SK-N-SH (cell line): Measurements from ENCODE around the gene B4GALNT1. TPM values are rescaled to one million over a fixed set of nuclear protein-coding genes. Genes with fewer than 3 reads are reported as not detected.
"Not testable (repeated sequence)": the region's sequence is repeated elsewhere in the genome, so short reads cannot be mapped to it uniquely, and the experiment has no call there.

Experiments
- CTCF ChIA-PET: fragments of 300-600, 350-600 bp; formaldehyde crosslinking; extraction: SDS; loops from one replicate; lab custom pipeline; 2021; lab: Yijun Ruan, JAX
- POLR2A ChIA-PET: fragments of 350-600 bp; sonication (Branson Sonifier 250); formaldehyde crosslinking; extraction: SDS; loops from one replicate; lab custom pipeline; 2020; ENCODE audit warnings: antibody characterized with exemption, inconsistent platforms; lab: Yijun Ruan, JAX
- DNase-seq: peaks from one replicate; pipeline ENCODE4 v3.0.0; 2012
- H2AFZ ChIP-seq: fragments of 200-600 bp; sonication (generic); 2 replicates; pipeline ENCODE4 v1.8.1; 2016; ENCODE audit warnings: antibody characterized with exemption, mild to moderate bottlenecking, low read depth
- H3F3A ChIP-seq: fragments of 200-600 bp; sonication (generic); replicated peaks from 2 replicates; pipeline ENCODE3; 2016; ENCODE audit warnings: antibody characterized with exemption, mild to moderate bottlenecking; ENCODE audit not compliant: insufficient read depth
- H3K27ac ChIP-seq, 2 experiments: fragments of 200-500 bp in 1 of 2; fragments of 200-600 bp in 1 of 2; sonication (Bioruptor generic) in 1 of 2; sonication (generic), shearing (Covaris generic) in 1 of 2; 2 replicates each; pipeline versions ENCODE4 v1.5.1 to v1.6.1; 2014 to 2016; ENCODE audit warnings: low read depth in 2 of 2, inconsistent platforms in 1 of 2, low read length in 1 of 2, mild to moderate bottlenecking in 1 of 2, mixed read lengths in 1 of 2
- H3K27me3 ChIP-seq: fragments of 200-600 bp; sonication (generic), shearing (Covaris generic); 2 replicates; pipeline ENCODE4 v1.6.1; 2016; ENCODE audit warnings: mixed run types; ENCODE audit not compliant: insufficient read depth
- H3K36me3 ChIP-seq, 2 experiments: fragments of 200-500 bp in 1 of 2; fragments of 200-600 bp in 1 of 2; sonication (Bioruptor generic) in 1 of 2; sonication (generic) in 1 of 2; replicated peaks in 1 of 2; 2 replicates each; pipeline versions ENCODE3 to v1.5.1; 2014 to 2016; ENCODE audit warnings: low read length in 1 of 2, mild to moderate bottlenecking in 1 of 2; ENCODE audit not compliant: insufficient read depth in 2 of 2, control insufficient read depth in 1 of 2
- H3K4me1 ChIP-seq, 2 experiments: fragments of 200-500 bp in 1 of 2; fragments of 200-600 bp in 1 of 2; sonication (Bioruptor generic) in 1 of 2; sonication (generic), shearing (Covaris generic) in 1 of 2; 2 replicates each; pipeline versions ENCODE4 v1.5.1 to v1.6.1; 2014 to 2016; ENCODE audit warnings: low read depth in 1 of 2, low read length in 1 of 2, mixed run types in 1 of 2; ENCODE audit not compliant: insufficient read depth in 2 of 2, control insufficient read depth in 1 of 2
- H3K4me2 ChIP-seq: fragments of 200-600 bp; sonication (generic), shearing (Covaris generic); 2 replicates; pipeline ENCODE4 v1.6.1; 2017; ENCODE audit warnings: mixed run types
- H3K4me3 ChIP-seq, 2 experiments: fragments of 200-500 bp in 1 of 2; fragments of 200-600 bp in 1 of 2; sonication (Bioruptor generic) in 1 of 2; sonication (generic), shearing (Covaris generic) in 1 of 2; 2 replicates each; pipeline versions ENCODE4 v1.5.1 to v1.8.1; 2014 to 2016; ENCODE audit warnings: low read depth in 2 of 2, inconsistent platforms in 1 of 2, low read length in 1 of 2, mild to moderate bottlenecking in 1 of 2, mixed read lengths in 1 of 2, moderate library complexity in 1 of 2
- H3K79me2 ChIP-seq: fragments of 200-600 bp; sonication (generic); 2 replicates; pipeline ENCODE4 v1.8.1; 2017; ENCODE audit warnings: mild to moderate bottlenecking; ENCODE audit not compliant: insufficient read depth
- H3K9ac ChIP-seq: fragments of 200-600 bp; sonication (generic); 2 replicates; pipeline ENCODE4 v1.6.1; 2017; ENCODE audit warnings: mixed run types
- H3K9me2 ChIP-seq: fragments of 200-600 bp; sonication (generic); 2 replicates; pipeline ENCODE4 v1.6.1; 2017; ENCODE audit warnings: mixed run types
- H3K9me3 ChIP-seq: fragments of 200-600 bp; sonication (generic); 2 replicates; pipeline ENCODE4 v1.6.1; 2017; ENCODE audit warnings: mixed run types, mild to moderate bottlenecking, moderate library complexity
- H4K20me1 ChIP-seq: fragments of 200-600 bp; sonication (generic); 2 replicates; pipeline ENCODE4 v1.6.1; 2017; ENCODE audit warnings: mild to moderate bottlenecking, mixed run types; ENCODE audit not compliant: insufficient read depth
- CHD2 ChIP-seq: fragments of 150-350 bp; IDR thresholded peaks from 2 replicates; pipeline ENCODE4 v1.6.1; 2018; ENCODE audit warnings: low read length; ENCODE audit not compliant: partially characterized antibody
- FOXM1 ChIP-seq: IDR thresholded peaks from 2 replicates; pipeline ENCODE4 v1.4.0; 2012; ENCODE audit warnings: low read depth, mild to moderate bottlenecking
- JUND ChIP-seq: IDR thresholded peaks from 2 replicates; pipeline ENCODE4 v1.4.0; 2012
- MEF2A ChIP-seq: IDR thresholded peaks from 2 replicates; pipeline ENCODE4 v1.4.0; 2012; ENCODE audit warnings: low read depth, borderline replicate concordance
- MXI1 ChIP-seq: IDR thresholded peaks from 2 replicates; pipeline ENCODE4 v1.6.1; 2012; ENCODE audit warnings: mild to moderate bottlenecking, low read depth, low read length, improper control_type of control experiment
- NFIC ChIP-seq: IDR thresholded peaks from 2 replicates; pipeline ENCODE4 v1.4.0; 2012; ENCODE audit warnings: borderline replicate concordance
- NRF1 ChIP-seq: IDR thresholded peaks from 2 replicates; pipeline ENCODE4 v1.6.1; 2012; ENCODE audit warnings: low read depth, mild to moderate bottlenecking, low read length
- RAD21 ChIP-seq: IDR thresholded peaks from 2 replicates; pipeline ENCODE4 v1.6.1; 2012; ENCODE audit warnings: mild to moderate bottlenecking, low read length
- RFX5 ChIP-seq: IDR thresholded peaks from 2 replicates; pipeline ENCODE4 v1.6.1; 2012; ENCODE audit warnings: mild to moderate bottlenecking, improper control_type of control experiment, low read length
- SMC3 ChIP-seq: IDR thresholded peaks from 2 replicates; pipeline ENCODE4 v1.6.1; 2012; ENCODE audit warnings: low read depth, low read length, improper control_type of control experiment
- TAF1 ChIP-seq: IDR thresholded peaks from 2 replicates; pipeline ENCODE4 v1.6.1; 2012; ENCODE audit warnings: low read depth, mild to moderate bottlenecking, low read length, moderate library complexity, borderline replicate concordance
- TCF12 ChIP-seq: IDR thresholded peaks from 2 replicates; pipeline ENCODE4 v1.4.0; 2012
- TEAD4 ChIP-seq: IDR thresholded peaks from 2 replicates; pipeline ENCODE4 v1.4.0; 2012; ENCODE audit warnings: mild to moderate bottlenecking, borderline replicate concordance; ENCODE audit not compliant: insufficient read depth
- WGBS: methylation state at CpG from one replicate; pipeline ENCODE4 v1.1.6; 2017; ENCODE audit warnings: low lambda C conversion rate; 5-methylcytosine and 5-hydroxymethylcytosine counted together
- polyA plus RNA-seq, 3 experiments: library from polyadenylated mRNA; depleted of rRNA; stranded (reverse); fragments of >200 nt; gene quantifications; 2 replicates each; pipeline ENCODE4 v1.2.3, GENCODE V29; 2012
- TF ChIP-seq, protein P1 (sequence below): fragments of 150-350 bp; IDR thresholded peaks from 2 replicates; pipeline ENCODE4 v1.6.1; 2016; ENCODE audit warnings: mild to moderate bottlenecking, low read depth, low read length
- TF ChIP-seq, protein P2 (sequence below): fragments of 200-600 bp; sonication (generic); IDR thresholded peaks from 2 replicates; pipeline ENCODE4 v1.6.1; 2017; ENCODE audit warnings: antibody characterized with exemption, mild to moderate bottlenecking, moderate library complexity
- TF ChIP-seq, protein P3 (sequence below): IDR thresholded peaks from 2 replicates; pipeline ENCODE4; 2012
- TF ChIP-seq, protein P4 (sequence below): IDR thresholded peaks from 2 replicates; pipeline ENCODE4 v1.4.0; 2012; ENCODE audit warnings: low read depth

The B4GALNT1 gene
- polyA plus RNA-seq, 1 of the 3 experiments (the other 2 are of a cell fraction) = 5.3 TPM

DNA sequence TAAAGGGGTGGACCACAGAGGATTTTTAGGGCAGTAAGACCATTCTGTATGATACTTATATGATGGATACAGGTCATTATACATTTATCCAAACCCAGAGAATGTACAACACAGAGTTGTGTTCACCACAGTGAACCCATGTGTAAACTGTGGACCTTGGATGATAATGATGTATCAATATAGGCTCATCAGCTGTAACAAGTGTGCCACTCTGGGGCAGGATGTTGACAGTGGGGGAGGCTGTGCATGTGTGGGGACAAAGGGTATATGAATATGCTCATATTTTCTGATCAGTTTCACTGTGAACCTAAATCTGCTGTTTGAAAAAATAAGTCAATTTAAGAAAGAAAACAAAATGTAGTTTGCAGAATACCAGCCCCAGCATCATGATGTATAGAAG is 46.7 kb upstream of the B4GALNT1 start:
- Histone ChIP-seq H2AFZ (no peak overlapping the region), H3K4me1 (no peaks in the 10 kb centered on the region), H4K20me1 (no peaks in the 10 kb centered on the region), H3K4me2 (no peak overlapping the region), H3F3A (no peaks in the 10 kb centered on the region), H3K9me2 (no peaks in the 10 kb centered on the region), H3K4me3 (no peak overlapping the region), H3K9me3 (no peaks in the 10 kb centered on the region), H3K36me3 (no peaks in the 10 kb centered on the region), H3K79me2 (no peaks in the 10 kb centered on the region), H3K9ac (no peak overlapping the region), H3K27me3 (no peaks in the 10 kb centered on the region), H3K27ac (no peak overlapping the region)
- ChIA-PET POLR2A (no interaction called here), CTCF (interaction anchor here (1.0 kb wide), 1 partner anchor 96 kb away, joined by 3 read pairs; no protein-coding TSS in a partner anchor)
- no peak for TF ChIP-seq MEF2A
- TF ChIP-seq, protein P1, sequence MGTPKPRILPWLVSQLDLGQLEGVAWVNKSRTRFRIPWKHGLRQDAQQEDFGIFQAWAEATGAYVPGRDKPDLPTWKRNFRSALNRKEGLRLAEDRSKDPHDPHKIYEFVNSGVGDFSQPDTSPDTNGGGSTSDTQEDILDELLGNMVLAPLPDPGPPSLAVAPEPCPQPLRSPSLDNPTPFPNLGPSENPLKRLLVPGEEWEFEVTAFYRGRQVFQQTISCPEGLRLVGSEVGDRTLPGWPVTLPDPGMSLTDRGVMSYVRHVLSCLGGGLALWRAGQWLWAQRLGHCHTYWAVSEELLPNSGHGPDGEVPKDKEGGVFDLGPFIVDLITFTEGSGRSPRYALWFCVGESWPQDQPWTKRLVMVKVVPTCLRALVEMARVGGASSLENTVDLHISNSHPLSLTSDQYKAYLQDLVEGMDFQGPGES = no peak
- no peak for TF ChIP-seq MXI1
- TF ChIP-seq, protein P2, sequence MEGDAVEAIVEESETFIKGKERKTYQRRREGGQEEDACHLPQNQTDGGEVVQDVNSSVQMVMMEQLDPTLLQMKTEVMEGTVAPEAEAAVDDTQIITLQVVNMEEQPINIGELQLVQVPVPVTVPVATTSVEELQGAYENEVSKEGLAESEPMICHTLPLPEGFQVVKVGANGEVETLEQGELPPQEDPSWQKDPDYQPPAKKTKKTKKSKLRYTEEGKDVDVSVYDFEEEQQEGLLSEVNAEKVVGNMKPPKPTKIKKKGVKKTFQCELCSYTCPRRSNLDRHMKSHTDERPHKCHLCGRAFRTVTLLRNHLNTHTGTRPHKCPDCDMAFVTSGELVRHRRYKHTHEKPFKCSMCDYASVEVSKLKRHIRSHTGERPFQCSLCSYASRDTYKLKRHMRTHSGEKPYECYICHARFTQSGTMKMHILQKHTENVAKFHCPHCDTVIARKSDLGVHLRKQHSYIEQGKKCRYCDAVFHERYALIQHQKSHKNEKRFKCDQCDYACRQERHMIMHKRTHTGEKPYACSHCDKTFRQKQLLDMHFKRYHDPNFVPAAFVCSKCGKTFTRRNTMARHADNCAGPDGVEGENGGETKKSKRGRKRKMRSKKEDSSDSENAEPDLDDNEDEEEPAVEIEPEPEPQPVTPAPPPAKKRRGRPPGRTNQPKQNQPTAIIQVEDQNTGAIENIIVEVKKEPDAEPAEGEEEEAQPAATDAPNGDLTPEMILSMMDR = no peak
- no peak for TF ChIP-seq SMC3
- no peak for TF ChIP-seq TEAD4
- TF ChIP-seq CHD2 = no peak
- DNase-seq = no peak

DNA sequence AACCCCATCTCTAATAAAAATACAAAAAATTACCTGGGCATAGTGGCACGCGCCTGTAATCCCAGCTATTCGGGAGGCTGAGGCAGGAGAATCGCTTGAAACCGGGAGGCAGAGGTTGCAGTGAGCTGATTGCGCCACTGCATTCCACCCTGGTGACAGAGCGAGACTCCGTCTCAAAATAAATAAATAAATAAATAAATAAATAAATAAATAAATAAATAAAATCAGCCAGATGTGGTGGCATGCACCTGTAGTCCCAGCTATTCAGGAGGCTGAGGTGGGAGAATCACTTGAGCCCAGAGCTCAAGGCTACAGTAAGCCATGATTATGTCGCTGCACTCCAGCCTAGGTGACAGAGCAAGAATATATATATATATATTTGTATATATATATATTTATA is 44.9 kb upstream of the B4GALNT1 start:
- H3K4me2 ChIP-seq, H3K9me3 ChIP-seq, DNase-seq, H4K20me1 ChIP-seq, H3K4me1 ChIP-seq, H3K79me2 ChIP-seq, H3K27me3 ChIP-seq, H3K36me3 ChIP-seq, POLR2A ChIA-PET, H3F3A ChIP-seq, H3K9ac ChIP-seq, H3K4me3 ChIP-seq, H2AFZ ChIP-seq, H3K27ac ChIP-seq, H3K9me2 ChIP-seq: not testable (repeated sequence)
- WGBS = 79% methylated on average over 9 of the region's 9 CpGs
- CTCF ChIA-PET = interaction anchor here (1.6 kb wide), 1 partner anchor 45 kb away, joined by 6 read pairs; the partner anchor contains the start of gene B4GALNT1

DNA sequence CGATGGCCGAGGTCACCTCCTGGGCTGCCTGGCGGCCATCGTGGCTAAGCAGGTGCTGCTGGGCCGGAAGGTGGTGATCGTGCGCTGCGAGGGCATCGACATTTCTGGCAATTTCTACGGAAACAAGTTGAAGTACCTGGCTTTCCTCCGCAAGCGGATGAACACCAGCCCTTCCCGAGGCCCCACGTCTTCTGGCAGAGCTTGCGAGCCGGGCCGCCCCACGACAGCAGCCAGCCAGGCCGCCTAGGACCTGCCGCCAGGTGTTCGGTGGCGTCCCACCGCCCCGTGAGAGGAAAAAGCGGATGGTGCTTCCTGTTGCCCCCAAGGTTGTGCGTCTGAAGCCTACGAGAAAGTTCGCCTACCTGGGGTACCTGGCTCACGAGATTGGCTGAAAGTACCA is 41.7 kb upstream of the B4GALNT1 start:
- no peak overlapping the region for H3K4me3 ChIP-seq
- H3F3A ChIP-seq = no peaks in the 10 kb centered on the region
- H3K9me3 ChIP-seq = no peaks in the 10 kb centered on the region
- CTCF ChIA-PET = interaction anchor here (1.1 to 1.7 kb wide), 2 partner anchors 18 to 91 kb away, joined by 3 to 4 read pairs; no protein-coding TSS in a partner anchor
- no peaks in the 10 kb centered on the region for H3K4me1 ChIP-seq
- 75% methylated on average over 15 of the region's 29 CpGs for WGBS
- POLR2A ChIA-PET = no interaction called here
- H3K9me2 ChIP-seq = no peaks in the 10 kb centered on the region
- no peak overlapping the region for H2AFZ ChIP-seq
- H3K36me3 ChIP-seq = no peaks in the 10 kb centered on the region
- DNase-seq = no peak
- no peaks in the 10 kb centered on the region; the same call in 1 of the 2 replicates for H3K27me3 ChIP-seq
- no peak overlapping the region for H3K27ac ChIP-seq
- H4K20me1 ChIP-seq = no peaks in the 10 kb centered on the region
- H3K4me2 ChIP-seq = no peak overlapping the region
- H3K9ac ChIP-seq = no peak overlapping the region
- H3K79me2 ChIP-seq = no peaks in the 10 kb centered on the region
- TF ChIP-seq MEF2A (no peak), RAD21 (no peak), RFX5 (no peak), NFIC (no peak), FOXM1 (no peak), TCF12 (no peak), JUND (no peak), NRF1 (no peak), TAF1 (no peak)
- TF ChIP-seq, protein P3, sequence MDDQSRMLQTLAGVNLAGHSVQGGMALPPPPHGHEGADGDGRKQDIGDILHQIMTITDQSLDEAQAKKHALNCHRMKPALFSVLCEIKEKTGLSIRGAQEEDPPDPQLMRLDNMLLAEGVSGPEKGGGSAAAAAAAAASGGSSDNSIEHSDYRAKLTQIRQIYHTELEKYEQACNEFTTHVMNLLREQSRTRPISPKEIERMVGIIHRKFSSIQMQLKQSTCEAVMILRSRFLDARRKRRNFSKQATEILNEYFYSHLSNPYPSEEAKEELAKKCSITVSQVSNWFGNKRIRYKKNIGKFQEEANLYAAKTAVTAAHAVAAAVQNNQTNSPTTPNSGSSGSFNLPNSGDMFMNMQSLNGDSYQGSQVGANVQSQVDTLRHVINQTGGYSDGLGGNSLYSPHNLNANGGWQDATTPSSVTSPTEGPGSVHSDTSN = no peak
- TF ChIP-seq, protein P4, sequence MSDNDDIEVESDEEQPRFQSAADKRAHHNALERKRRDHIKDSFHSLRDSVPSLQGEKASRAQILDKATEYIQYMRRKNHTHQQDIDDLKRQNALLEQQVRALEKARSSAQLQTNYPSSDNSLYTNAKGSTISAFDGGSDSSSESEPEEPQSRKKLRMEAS = no peak
- TF ChIP-seq, protein P2 = no peak
